OCI-LY3 (cell line): ENCODE results near the gene NOBOX.

Source experiments
- H2AFZ ChIP-seq: fragments of 200-600, 300-600 bp; shearing (Covaris generic); 2 replicates; pipeline ENCODE4 v1.6.0; 2014; ENCODE audit warnings: antibody characterized with exemption, low read depth, low read length
- H3K27ac ChIP-seq: fragments of 200-600, 300-600 bp; sonication (generic); 2 replicates; pipeline ENCODE4 v1.5.1; 2014; ENCODE audit warnings: mild to moderate bottlenecking, low read length, moderate library complexity, mixed read lengths
- H3K27me3 ChIP-seq: fragments of 200-600, 300-600 bp; sonication (generic); 2 replicates; pipeline ENCODE4 v1.6.1; 2014; ENCODE audit warnings: low read depth, low read length, mixed read lengths
- H3K36me3 ChIP-seq: fragments of 200-600, 300-600 bp; sonication (generic); replicated peaks from 2 replicates; pipeline ENCODE3; 2014; ENCODE audit warnings: low read depth, low read length, mixed read lengths
- H3K4me1 ChIP-seq: fragments of 300-600, 200-600 bp; sonication (generic); 2 replicates; pipeline ENCODE4 v1.6.1; 2014; ENCODE audit warnings: low read length, mixed read lengths
- H3K4me2 ChIP-seq: fragments of 200-600, 300-600 bp; sonication (generic); 2 replicates; pipeline ENCODE4 v1.6.1; 2014; ENCODE audit warnings: low read length, mixed read lengths
- H3K4me3 ChIP-seq: fragments of 300-600, 200-600 bp; sonication (generic); 2 replicates; pipeline ENCODE4 v1.5.1; 2014; ENCODE audit warnings: antibody characterized with exemption, mild to moderate bottlenecking, low read length, moderate library complexity
- H3K79me2 ChIP-seq: fragments of 300-600, 200-600 bp; shearing (Covaris generic); 2 replicates; pipeline ENCODE4 v1.6.1; 2014; ENCODE audit warnings: mild to moderate bottlenecking, low read length, mixed read lengths
- H3K9ac ChIP-seq: fragments of 300-600, 200-600 bp; shearing (Covaris generic); 2 replicates; pipeline ENCODE4 v1.6.0; 2014; ENCODE audit warnings: mild to moderate bottlenecking, low read length, moderate library complexity
- H3K9me3 ChIP-seq: fragments of 200-600, 300-600 bp; shearing (Covaris generic); 2 replicates; pipeline ENCODE4 v1.6.1; 2014; ENCODE audit warnings: low read length, mixed read lengths; ENCODE audit not compliant: insufficient read depth
- H4K20me1 ChIP-seq: fragments of 200-600, 300-600 bp; sonication (generic); 2 replicates; pipeline ENCODE4 v1.6.1; 2016; ENCODE audit warnings: low read length, mixed read lengths; ENCODE audit not compliant: insufficient read depth
- EZH2phosphoT487 ChIP-seq: fragments of 200-600 bp; shearing (Covaris generic); IDR thresholded peaks from 2 replicates; pipeline ENCODE4 v1.6.1; 2018; ENCODE audit warnings: antibody characterized with exemption, mixed run types, low read depth
- TF ChIP-seq, protein P1 (sequence below): fragments of 200-600, 300-600 bp; sonication (generic); IDR thresholded peaks from 2 replicates; pipeline ENCODE4 v1.5.1; 2014; ENCODE audit warnings: antibody characterized with exemption, low read length, low read depth

Gene NOBOX

DNA sequence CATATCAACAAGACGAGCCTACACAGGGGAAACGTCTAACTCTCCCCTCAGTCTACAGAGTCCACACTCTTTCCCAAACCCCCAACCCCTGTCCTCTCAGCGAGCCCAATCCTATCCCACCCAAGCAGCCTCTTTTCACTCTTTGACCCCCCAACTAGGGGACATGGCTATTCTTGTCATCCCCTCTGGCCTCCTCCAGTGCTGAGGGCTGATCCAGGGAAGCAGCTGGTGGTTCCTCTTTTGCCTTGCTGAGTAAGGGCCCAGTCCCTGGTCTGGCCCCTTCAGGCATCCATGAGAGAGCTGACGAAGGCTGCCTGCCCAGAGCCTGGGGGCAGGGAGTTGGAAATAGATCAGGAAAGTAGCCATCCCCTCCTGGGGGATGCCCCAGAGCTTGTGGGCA lies 6.4 kb downstream of the NOBOX start:
- H3K4me1 ChIP-seq, result no peaks in the 10 kb centered on the region
- H3K4me2 ChIP-seq, result no peak overlapping the region
- no peak overlapping the region for H3K4me3 ChIP-seq
- no peaks in the 10 kb centered on the region for H3K79me2 ChIP-seq
- no peaks in the 10 kb centered on the region for H3K9me3 ChIP-seq
- no peaks in the 10 kb centered on the region for H3K36me3 ChIP-seq
- no peak overlapping the region for H3K27ac ChIP-seq
- H3K9ac ChIP-seq, result no peak overlapping the region
- no peaks in the 10 kb centered on the region for H4K20me1 ChIP-seq
- TF ChIP-seq, protein P1, sequence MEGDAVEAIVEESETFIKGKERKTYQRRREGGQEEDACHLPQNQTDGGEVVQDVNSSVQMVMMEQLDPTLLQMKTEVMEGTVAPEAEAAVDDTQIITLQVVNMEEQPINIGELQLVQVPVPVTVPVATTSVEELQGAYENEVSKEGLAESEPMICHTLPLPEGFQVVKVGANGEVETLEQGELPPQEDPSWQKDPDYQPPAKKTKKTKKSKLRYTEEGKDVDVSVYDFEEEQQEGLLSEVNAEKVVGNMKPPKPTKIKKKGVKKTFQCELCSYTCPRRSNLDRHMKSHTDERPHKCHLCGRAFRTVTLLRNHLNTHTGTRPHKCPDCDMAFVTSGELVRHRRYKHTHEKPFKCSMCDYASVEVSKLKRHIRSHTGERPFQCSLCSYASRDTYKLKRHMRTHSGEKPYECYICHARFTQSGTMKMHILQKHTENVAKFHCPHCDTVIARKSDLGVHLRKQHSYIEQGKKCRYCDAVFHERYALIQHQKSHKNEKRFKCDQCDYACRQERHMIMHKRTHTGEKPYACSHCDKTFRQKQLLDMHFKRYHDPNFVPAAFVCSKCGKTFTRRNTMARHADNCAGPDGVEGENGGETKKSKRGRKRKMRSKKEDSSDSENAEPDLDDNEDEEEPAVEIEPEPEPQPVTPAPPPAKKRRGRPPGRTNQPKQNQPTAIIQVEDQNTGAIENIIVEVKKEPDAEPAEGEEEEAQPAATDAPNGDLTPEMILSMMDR, result no peak
- no peak for TF ChIP-seq EZH2phosphoT487
- no peak overlapping the region for H2AFZ ChIP-seq
- peaks cover 42% of the 10 kb centered on the region for H3K27me3 ChIP-seq

DNA sequence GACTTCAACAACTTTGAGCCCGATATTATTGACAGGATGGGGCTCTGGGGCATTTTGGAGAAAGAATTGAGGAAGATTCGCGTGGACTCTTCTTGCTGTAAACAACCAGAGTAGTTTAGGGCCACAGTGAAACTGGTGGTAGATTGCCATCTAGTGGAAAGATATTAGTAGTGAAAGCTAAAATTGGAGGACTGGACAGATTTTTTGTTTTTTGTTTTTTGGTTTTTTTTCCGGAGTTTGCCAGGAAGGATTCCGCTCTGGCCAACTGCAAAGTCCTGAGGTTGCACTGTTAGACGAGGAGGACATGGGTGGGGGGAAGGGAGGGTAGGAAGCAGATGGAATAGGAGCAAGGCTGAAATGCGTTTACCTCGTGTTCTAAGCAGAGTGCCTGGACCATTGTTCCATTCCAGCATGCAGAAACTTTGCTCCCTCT lies 11.7 kb downstream of the NOBOX start:
- peaks cover 3% of the 10 kb centered on the region; the same call in 1 of the 2 replicates for H4K20me1 ChIP-seq
- no peaks in the 10 kb centered on the region for H3K36me3 ChIP-seq
- no peak overlapping the region for H3K27ac ChIP-seq
- no peaks in the 10 kb centered on the region for H3K4me1 ChIP-seq
- H3K4me3 ChIP-seq, result no peak overlapping the region
- no peak overlapping the region for H2AFZ ChIP-seq
- no peaks in the 10 kb centered on the region for H3K79me2 ChIP-seq
- H3K4me2 ChIP-seq, result peak overlapping the region; percentile 25; the same call in 1 of the 2 replicates
- no peaks in the 10 kb centered on the region for H3K9me3 ChIP-seq
- no peak overlapping the region for H3K9ac ChIP-seq
- TF ChIP-seq, protein P1, result peak; percentile 80
- TF ChIP-seq EZH2phosphoT487, result no peak
- H3K27me3 ChIP-seq, result peaks cover 52% of the 10 kb centered on the region

DNA sequence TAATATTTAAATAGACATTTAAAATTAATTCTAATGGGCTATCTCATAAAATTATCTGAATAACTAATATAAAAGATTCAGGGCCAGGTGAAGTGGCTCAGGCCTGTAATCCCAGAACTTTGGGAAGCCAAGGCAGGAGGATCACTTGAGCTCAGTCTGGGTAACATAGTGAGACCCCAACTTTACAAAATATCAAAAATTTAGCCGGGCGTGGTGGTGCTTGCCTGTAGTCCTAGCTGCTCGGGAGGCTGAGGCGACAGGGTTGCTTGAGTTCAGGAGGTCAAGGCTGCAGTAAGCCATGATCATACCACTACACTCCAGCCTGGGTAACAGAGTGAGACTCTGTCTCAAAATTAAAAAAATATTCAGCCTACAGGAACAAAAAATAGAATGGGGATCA lies 12.5 kb downstream of the NOBOX start:
- Histone ChIP-seq H4K20me1 (peaks cover 3% of the 10 kb centered on the region; the same call in 1 of the 2 replicates), H3K4me1 (no peaks in the 10 kb centered on the region), H3K4me2 (no peak overlapping the region), H3K36me3 (no peaks in the 10 kb centered on the region), H3K4me3 (no peak overlapping the region), H3K79me2 (no peaks in the 10 kb centered on the region), H3K9ac (no peak overlapping the region), H3K9me3 (no peaks in the 10 kb centered on the region), H3K27ac (no peak overlapping the region), H3K27me3 (peaks cover 50% of the 10 kb centered on the region), H2AFZ (no peak overlapping the region)
- TF ChIP-seq EZH2phosphoT487, result no peak
- TF ChIP-seq, protein P1, result no peak

DNA sequence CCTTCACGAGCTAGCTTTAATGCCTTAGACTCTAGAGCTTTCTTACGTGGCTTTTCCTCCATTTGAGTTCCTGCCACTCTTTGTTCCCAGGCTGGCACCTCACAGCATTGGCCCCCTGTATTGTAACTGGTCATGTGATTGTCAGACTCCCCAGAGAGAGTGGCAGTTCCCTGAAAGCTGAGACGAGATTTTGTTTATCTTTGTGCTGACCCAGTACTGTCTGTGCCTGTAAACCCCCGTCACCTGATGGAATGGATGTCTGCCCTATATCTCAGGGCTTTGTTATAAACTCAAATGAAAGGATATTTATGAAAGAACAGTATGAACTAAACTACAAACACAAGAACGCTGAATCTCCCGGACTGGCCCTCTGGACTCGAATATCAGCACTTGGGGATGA lies 13.0 kb downstream of the NOBOX start:
- no peak overlapping the region for H3K27ac ChIP-seq
- no peak overlapping the region for H3K4me2 ChIP-seq
- peaks cover 49% of the 10 kb centered on the region for H3K27me3 ChIP-seq
- H3K4me1 ChIP-seq, result no peaks in the 10 kb centered on the region
- H3K79me2 ChIP-seq, result no peaks in the 10 kb centered on the region
- no peak overlapping the region for H3K9ac ChIP-seq
- no peaks in the 10 kb centered on the region for H3K36me3 ChIP-seq
- H2AFZ ChIP-seq, result no peak overlapping the region
- no peaks in the 10 kb centered on the region for H3K9me3 ChIP-seq
- peaks cover 3% of the 10 kb centered on the region; the same call in 1 of the 2 replicates for H4K20me1 ChIP-seq
- no peak for TF ChIP-seq EZH2phosphoT487
- TF ChIP-seq, protein P1, result no peak
- H3K4me3 ChIP-seq, result no peak overlapping the region
